Natural killer cell (primary cell): ENCODE results near the gene PIK3R5. TPM values are rescaled to one million over a fixed set of nuclear protein-coding genes. Genes with fewer than 3 reads are reported as not detected.

Experiments used
- ATAC-seq, 3 donors: fragments of 150-1000 bp in 2 of 3; fragments of 200-7000 bp in 1 of 3; cut with Tn5 transposase; 1 replicate in 1 of 3; 2 replicates in 2 of 3; pipeline ENCODE4 v1.10.0; 2021; ENCODE audit warnings: mild to moderate bottlenecking in 2 of 3, moderate library complexity in 2 of 3
- DNase-seq, 2 donors: peaks; one replicate each; pipeline versions ENCODE4 v3.0.0 to v3.0.0-alpha.2; 2013 to 2021; ENCODE audit warnings: mixed read lengths in 1 of 2
- H3K27ac ChIP-seq: one replicate; pipeline ENCODE4 v1.5.1; 2013; ENCODE audit warnings: mild to moderate bottlenecking, low read length
- H3K27me3 ChIP-seq: one replicate; pipeline ENCODE4 v1.6.1; 2013; ENCODE audit warnings: low read length; ENCODE audit not compliant: control insufficient read depth, insufficient read depth
- H3K36me3 ChIP-seq: one replicate; pipeline ENCODE4 v1.6.1; 2013; ENCODE audit warnings: low read length; ENCODE audit not compliant: control insufficient read depth, insufficient read depth
- H3K4me1 ChIP-seq: one replicate; pipeline ENCODE4 v1.6.1; 2013; ENCODE audit warnings: low read length; ENCODE audit not compliant: control insufficient read depth, insufficient read depth
- H3K4me3 ChIP-seq: one replicate; pipeline ENCODE4 v1.5.1; 2013; ENCODE audit warnings: low read length
- H3K9me3 ChIP-seq: one replicate; pipeline ENCODE4 v1.6.1; 2013; ENCODE audit warnings: low read length; ENCODE audit not compliant: control insufficient read depth, insufficient read depth
- H3K27ac Mint-ChIP-seq, 2 donors: one replicate each; pipeline ENCODE4 v1.8.0; 2022; ENCODE audit warnings: mild to moderate bottlenecking in 2 of 2, mixed read lengths in 2 of 2, moderate library complexity in 1 of 2
- H3K27me3 Mint-ChIP-seq, 2 donors: one replicate each; pipeline ENCODE4 v1.8.0; 2022; ENCODE audit warnings: low read depth in 2 of 2, mixed read lengths in 2 of 2
- H3K36me3 Mint-ChIP-seq: one replicate; pipeline ENCODE4 v1.8.0; 2022; ENCODE audit warnings: mixed read lengths
- H3K4me1 Mint-ChIP-seq, 2 donors: one replicate each; pipeline ENCODE4 v1.8.0; 2022; ENCODE audit warnings: mixed read lengths in 2 of 2
- H3K4me3 Mint-ChIP-seq: one replicate; pipeline ENCODE4 v1.8.0; 2022; ENCODE audit warnings: mild to moderate bottlenecking, moderate library complexity, mixed read lengths
- H3K9me3 Mint-ChIP-seq, 2 donors: one replicate each; pipeline ENCODE4 v1.8.0; 2022; ENCODE audit warnings: mixed read lengths in 2 of 2
- WGBS: methylation state at CpG from one replicate; pipeline ENCODE4 v1.1.7; 2013; ENCODE audit warnings: missing lambda C conversion rate; ENCODE audit not compliant: insufficient coverage; 5-methylcytosine and 5-hydroxymethylcytosine counted together
- intact Hi-C: fragments of 100-400 bp; cut with micrococcal nuclease; formaldehyde crosslinking; loops from one replicate; pipeline ENCODE4 v1.14.2; 2022
- total RNA-seq, 4 donors: library from RNA; stranded (reverse); fragments of 120-200 nt in 1 of 4; gene quantifications; one replicate each; pipeline versions ENCODE4 v1.2.3 to v1.2.4, GENCODE V29; 2013 to 2022
- TF ChIP-seq, protein P1 (sequence below): fragments of 200-600 bp; IDR thresholded peaks from one replicate; pipeline ENCODE4 v1.8.0; 2022; ENCODE audit warnings: antibody characterized with exemption

Gene PIK3R5
- total RNA-seq, 3 donors from 2014 or later (not counting 1 experiment from before 2014, with no cell fraction given): 254 to 364 (median 348) TPM

DNA sequence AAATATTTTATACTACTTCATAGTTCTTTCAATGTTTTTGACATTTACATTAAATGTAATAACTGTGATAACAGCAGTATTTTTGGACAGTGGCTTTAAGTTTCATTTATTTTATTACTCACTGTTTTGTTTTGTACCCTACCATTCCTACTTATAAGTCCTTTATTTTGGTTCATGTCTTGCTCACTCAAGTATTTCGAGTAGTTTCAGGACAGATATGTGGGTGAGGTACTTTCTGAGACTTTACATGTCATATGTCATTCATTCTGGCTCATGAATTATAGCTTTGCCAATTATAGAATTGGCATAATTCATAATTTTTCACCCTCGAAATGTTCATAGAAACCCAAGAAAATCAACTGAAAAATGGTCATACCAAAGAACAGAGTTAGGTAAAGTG lies 44.4 kb downstream of the PIK3R5 start:
- 60% methylated on average over 1 of the region's 2 CpGs for WGBS
- no peaks in the 10 kb centered on the region for H3K9me3 Mint-ChIP-seq
- DNase-seq: no peak
- H3K4me1 ChIP-seq: peaks cover 36% of the 10 kb centered on the region
- H3K4me3 Mint-ChIP-seq: no peak overlapping the region
- no peaks in the 10 kb centered on the region for H3K36me3 Mint-ChIP-seq
- TF ChIP-seq, protein P1, sequence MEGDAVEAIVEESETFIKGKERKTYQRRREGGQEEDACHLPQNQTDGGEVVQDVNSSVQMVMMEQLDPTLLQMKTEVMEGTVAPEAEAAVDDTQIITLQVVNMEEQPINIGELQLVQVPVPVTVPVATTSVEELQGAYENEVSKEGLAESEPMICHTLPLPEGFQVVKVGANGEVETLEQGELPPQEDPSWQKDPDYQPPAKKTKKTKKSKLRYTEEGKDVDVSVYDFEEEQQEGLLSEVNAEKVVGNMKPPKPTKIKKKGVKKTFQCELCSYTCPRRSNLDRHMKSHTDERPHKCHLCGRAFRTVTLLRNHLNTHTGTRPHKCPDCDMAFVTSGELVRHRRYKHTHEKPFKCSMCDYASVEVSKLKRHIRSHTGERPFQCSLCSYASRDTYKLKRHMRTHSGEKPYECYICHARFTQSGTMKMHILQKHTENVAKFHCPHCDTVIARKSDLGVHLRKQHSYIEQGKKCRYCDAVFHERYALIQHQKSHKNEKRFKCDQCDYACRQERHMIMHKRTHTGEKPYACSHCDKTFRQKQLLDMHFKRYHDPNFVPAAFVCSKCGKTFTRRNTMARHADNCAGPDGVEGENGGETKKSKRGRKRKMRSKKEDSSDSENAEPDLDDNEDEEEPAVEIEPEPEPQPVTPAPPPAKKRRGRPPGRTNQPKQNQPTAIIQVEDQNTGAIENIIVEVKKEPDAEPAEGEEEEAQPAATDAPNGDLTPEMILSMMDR: no peak
- no peak overlapping the region for H3K4me3 ChIP-seq
- no peak overlapping the region for H3K27ac Mint-ChIP-seq
- no peaks in the 10 kb centered on the region for H3K9me3 ChIP-seq
- H3K27me3 ChIP-seq: no peaks in the 10 kb centered on the region
- intact Hi-C loops: no loop called here
- no peak overlapping the region for H3K27ac ChIP-seq
- peaks cover 2% of the 10 kb centered on the region for H3K36me3 ChIP-seq
- H3K27me3 Mint-ChIP-seq: no peaks in the 10 kb centered on the region
- H3K4me1 Mint-ChIP-seq: peaks cover 39 to 48% of the 10 kb centered on the region in 2 donors
- no peak for ATAC-seq

- Mint-ChIP-seq H3K36me3 (no peaks in the 10 kb centered on the region), H3K4me3 (no peak overlapping the region)
- peak in 2 of 3 donors; percentile 13 to 21 for ATAC-seq
Observed at GRCh38 chr17:8918807-8919465, 46.6 kb downstream of the PIK3R5 start.

DNA sequence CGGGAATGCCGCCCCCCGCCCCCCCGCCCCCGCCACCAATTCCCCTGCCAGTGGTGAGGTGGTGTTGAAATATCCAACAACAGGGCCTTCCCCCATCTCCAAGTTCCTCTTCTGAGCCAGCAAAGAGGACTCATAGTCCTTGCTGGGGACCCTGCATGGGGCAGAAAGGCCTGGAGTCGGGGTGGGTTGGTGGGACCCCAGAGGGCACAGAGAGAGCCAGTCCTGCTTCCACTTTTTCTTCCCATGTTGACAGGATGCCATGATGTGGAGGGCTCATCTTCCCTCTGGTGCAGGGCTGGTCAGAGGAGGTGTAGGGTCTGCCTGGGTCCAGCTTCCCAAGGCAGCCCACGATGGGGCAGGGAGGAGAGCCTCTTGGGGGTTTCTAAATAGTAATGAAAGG lies 49.0 kb downstream of the PIK3R5 start:
- intact Hi-C loops: no loop called here
- H3K36me3 Mint-ChIP-seq: no peaks in the 10 kb centered on the region

More at GRCh38 chr17:8918807-8919465, 46.6 kb downstream of the PIK3R5 start:
- TF ChIP-seq, protein P1: no peak
- H3K9me3 ChIP-seq: no peaks in the 10 kb centered on the region
- intact Hi-C loops: no loop called here
- H3K36me3 ChIP-seq: peaks cover 4% of the 10 kb centered on the region
- H3K4me3 ChIP-seq: no peak overlapping the region
- DNase-seq: no peak
- no peaks in the 10 kb centered on the region for H3K9me3 Mint-ChIP-seq
- H3K27me3 Mint-ChIP-seq: no peaks in the 10 kb centered on the region
- no peaks in the 10 kb centered on the region for H3K27me3 ChIP-seq
- 82% methylated on average over 2 of the region's 3 CpGs for WGBS
- peak overlapping the region; percentile 62 to 81 for H3K27ac Mint-ChIP-seq
- H3K4me1 Mint-ChIP-seq: peaks cover 58 to 60% of the 10 kb centered on the region in 2 donors
- peaks cover 38% of the 10 kb centered on the region for H3K4me1 ChIP-seq
- no peak overlapping the region for H3K27ac ChIP-seq

More for the DNA sequence above, 49.0 kb downstream of the PIK3R5 start:
- Mint-ChIP-seq H3K9me3 (no peaks in the 10 kb centered on the region), H3K27ac (peak overlapping the region; percentile 62 to 81), H3K4me1 (peaks cover 64 to 65% of the 10 kb centered on the region in 2 donors), H3K4me3 (peak overlapping the region; percentile 13), H3K27me3 (no peaks in the 10 kb centered on the region)
- Histone ChIP-seq H3K27me3 (no peaks in the 10 kb centered on the region), H3K9me3 (no peaks in the 10 kb centered on the region), H3K27ac (peak overlapping the region; percentile 28), H3K4me1 (peaks cover 45% of the 10 kb centered on the region), H3K36me3 (peaks cover 19% of the 10 kb centered on the region), H3K4me3 (no peak overlapping the region)
- TF ChIP-seq, protein P1: no peak
- 92% methylated on average over 2 of the region's 7 CpGs for WGBS
- ATAC-seq (peak; percentile 2 to 40 (median 3)), DNase-seq (no peak)
